Sigmoid colon (tissue), 7 donors: ENCODE measurements around the gene MKKS. TPM values are rescaled to one million over a fixed set of nuclear protein-coding genes. Genes with fewer than 3 reads are reported as not detected.

ENCODE experiments used
- DNase-seq: peaks from one replicate; pipeline ENCODE4 v3.0.0-alpha.2; 2019
- H3K27ac ChIP-seq, 4 donors: fragments of 200-600 bp; sonication (generic); one replicate each; pipeline ENCODE4 v1.5.1; 2016 to 2019; ENCODE audit warnings: mild to moderate bottlenecking in 1 of 4
- H3K27me3 ChIP-seq, 3 donors: fragments of 200-600 bp; sonication (generic); one replicate each; pipeline ENCODE4 v1.5.1; 2019; ENCODE audit warnings: mild to moderate bottlenecking in 1 of 3
- H3K36me3 ChIP-seq, 4 donors: fragments of 200-600 bp; sonication (generic); one replicate each; pipeline ENCODE4 v1.5.1; 2016 to 2019
- H3K4me1 ChIP-seq, 4 donors: fragments of 200-600 bp; sonication (generic); one replicate each; pipeline ENCODE4 v1.5.1; 2017 to 2019
- H3K4me3 ChIP-seq, 4 donors: fragments of 200-600 bp; sonication (generic); one replicate each; pipeline ENCODE4 v1.5.1; 2017 to 2019; ENCODE audit warnings: mild to moderate bottlenecking in 2 of 4, moderate library complexity in 1 of 4
- H3K9me3 ChIP-seq, 4 donors: fragments of 200-600 bp in 3 of 4; sonication (generic) in 3 of 4; one replicate each; pipeline versions ENCODE4 v1.5.1 to v1.6.1; 2013 to 2019
- CTCF ChIP-seq, 4 experiments: fragments of 450-650 bp in 3 of 4; fragments of 200-600 bp in 1 of 4; IDR thresholded peaks; one replicate each; pipeline ENCODE4 v1.5.1; 2016 to 2019; ENCODE audit warnings: antibody characterized with exemption in 4 of 4, mild to moderate bottlenecking in 3 of 4, moderate library complexity in 2 of 4
- EP300 ChIP-seq, 4 donors: sonication (generic); formaldehyde crosslinking; IDR thresholded peaks; one replicate each; pipeline ENCODE4 v1.6.1; 2017; ENCODE audit warnings: antibody characterized with exemption in 4 of 4
- POLR2A ChIP-seq, 2 donors: fragments of 450-650 bp; IDR thresholded peaks; one replicate each; pipeline ENCODE4 v1.6.1; 2016; ENCODE audit warnings: antibody characterized with exemption in 2 of 2, mild to moderate bottlenecking in 2 of 2, moderate library complexity in 2 of 2
- POLR2AphosphoS5 ChIP-seq, 4 donors: sonication (generic); formaldehyde crosslinking; IDR thresholded peaks; one replicate each; pipeline ENCODE4 v1.6.1; 2017; ENCODE audit warnings: antibody characterized with exemption in 4 of 4
- WGBS, 2 donors: extraction: QIAGEN DNeasy Blood & Tissue Kit; methylation state at CpG; one replicate each; pipeline ENCODE4 v1.1.7; 2013; 5-methylcytosine and 5-hydroxymethylcytosine counted together
- intact Hi-C: fragments of 100-400 bp; cut with DNase I; formaldehyde crosslinking; loops from one replicate; pipeline ENCODE4 v1.15.1; 2023
- polyA plus RNA-seq, 3 donors: library from polyadenylated mRNA; stranded (reverse); fragments of 200-250 nt; gene quantifications; one replicate each; pipeline ENCODE4 v1.2.3, GENCODE V29; 2013
- total RNA-seq, 4 donors: library from RNA; depleted of rRNA; stranded (reverse); fragments of >200 nt; gene quantifications; one replicate each; pipeline ENCODE4 v1.1.0, GENCODE V29; 2016
- donor health status: healthy with polysubstance abuse.
- donor health status: Bipolar disorder and iron deficiency.
- donor health status: healthy.

MKKS gene
- total RNA-seq (10 to 100 TPM; 19.1 to 26.0 (median 22.2) TPM), polyA plus RNA-seq (10 to 100 TPM; 16.2 to 29.8 (median 19.1) TPM)

DNA sequence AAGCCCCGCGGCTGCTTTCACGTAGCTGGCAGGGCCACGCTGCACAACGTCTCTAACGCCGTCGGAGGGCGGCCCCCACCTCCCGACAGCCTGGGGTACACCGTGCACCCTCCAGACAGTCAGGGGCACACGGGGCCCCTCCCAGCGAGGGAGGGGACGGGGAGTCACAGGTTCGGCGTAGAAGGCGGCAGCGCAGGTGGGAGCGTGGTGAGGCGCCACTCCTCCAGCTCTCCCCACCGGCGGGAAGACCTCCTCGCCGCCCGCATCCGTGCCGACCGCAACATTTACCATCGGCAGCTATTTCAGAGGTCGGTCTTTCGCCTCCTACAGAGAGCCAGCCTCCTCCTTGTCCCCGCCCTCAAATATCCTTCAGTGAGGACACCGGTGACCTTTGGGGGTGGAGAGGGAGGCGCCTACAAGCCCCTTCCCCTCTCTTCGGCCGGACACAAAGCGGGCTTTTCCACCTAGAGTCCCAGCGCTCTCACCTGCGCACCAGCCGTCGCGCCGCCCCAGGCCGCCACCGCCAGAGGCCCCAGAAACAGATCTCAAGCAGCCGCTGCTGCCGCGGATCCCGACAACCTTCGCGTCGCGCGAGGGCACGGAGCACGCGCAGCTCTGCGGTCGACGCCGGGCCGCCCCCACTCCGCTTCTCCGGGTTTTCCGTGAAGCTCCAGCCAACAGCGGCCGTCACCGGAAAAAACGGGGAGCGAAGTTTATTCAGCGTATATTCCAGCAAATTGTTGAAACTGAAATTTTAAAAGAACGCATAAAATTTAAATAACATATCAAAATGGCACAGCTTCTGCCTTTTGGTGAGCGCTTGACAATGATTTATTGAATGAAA is at the start of gene MKKS:
MKKS (minus strand) TSS at position 600 of the 844 bp plus-strand sequence. CDS start 20,708 bp downstream, outside the sequence.
- Histone ChIP-seq H3K4me1 (peaks cover 7 to 47% (median 20%) of the 10 kb centered on the region in 4 donors), H3K9me3 (no peaks in the 10 kb centered on the region), H3K36me3 (no peaks in the 10 kb centered on the region), H3K27me3 (no peaks in the 10 kb centered on the region), H3K27ac (peak within 1 kb of the TSS; percentile 91 to 96 (median 94)), H3K4me3 (peak within 1 kb of the TSS; percentile 79 to 96 (median 91))
- TF ChIP-seq POLR2AphosphoS5 (IDR thresholded peaks at IDR 0.05) (peak; percentile 51 to 86 (median 76)), EP300 (IDR thresholded peaks at IDR 0.05) (no peak), POLR2A (IDR thresholded peaks at IDR 0.05) (peak; percentile 20 to 60), CTCF (IDR thresholded peaks at IDR 0.05) (no peak)
- intact Hi-C loops: loop anchor here (2.0 to 5.0 kb wide), 3 partner anchors 73 to 1018 kb away; partner anchors contain the start of gene JAG1
- 0% methylated on average over 73 of the region's 73 CpGs for WGBS, 2 donors
- DNase-seq: peak; percentile 95

GRCh38 chr20:10483691-10484090 is 49.7 kb upstream of the MKKS start:
- TF ChIP-seq POLR2A (IDR thresholded peaks at IDR 0.05): no peak
- no peak for TF ChIP-seq EP300 (IDR thresholded peaks at IDR 0.05)
- TF ChIP-seq CTCF (IDR thresholded peaks at IDR 0.05): no peak
- TF ChIP-seq POLR2AphosphoS5 (IDR thresholded peaks at IDR 0.05): no peak
- no peak for DNase-seq
- H3K27ac ChIP-seq: no peak overlapping the region
- no peaks in the 10 kb centered on the region for H3K9me3 ChIP-seq
- intact Hi-C loops: no loop called here
- no peaks in the 10 kb centered on the region for H3K4me1 ChIP-seq
- no peaks in the 10 kb centered on the region for H3K36me3 ChIP-seq
- H3K27me3 ChIP-seq: no peaks in the 10 kb centered on the region
- H3K4me3 ChIP-seq: no peak overlapping the region
- WGBS, 2 donors: 70 to 90% methylated on average over 2 of the region's 2 CpGs

DNA sequence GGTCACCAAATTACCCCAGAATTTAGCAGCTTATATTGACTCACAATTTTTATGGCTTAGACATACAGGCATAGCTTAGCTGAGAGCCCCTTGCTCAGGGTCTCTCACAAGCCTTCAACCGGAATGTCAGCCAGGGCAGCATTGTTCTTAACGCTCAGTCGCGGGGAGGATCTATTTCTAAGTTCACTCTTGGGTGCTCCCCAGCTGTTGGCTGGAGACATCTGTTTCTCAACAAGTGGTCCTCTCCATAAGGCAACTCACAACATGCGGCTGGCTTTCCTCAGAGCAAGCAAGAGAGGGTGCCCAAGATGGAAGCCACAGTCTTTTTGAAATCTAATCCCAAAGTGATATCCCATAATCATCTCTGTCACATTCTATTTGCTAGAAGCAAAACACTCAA is 47.7 kb upstream of the MKKS start:
- no peak overlapping the region for H3K27ac ChIP-seq
- no peaks in the 10 kb centered on the region for H3K9me3 ChIP-seq
- TF ChIP-seq POLR2A (IDR thresholded peaks at IDR 0.05): no peak
- TF ChIP-seq CTCF (IDR thresholded peaks at IDR 0.05): no peak
- TF ChIP-seq EP300 (IDR thresholded peaks at IDR 0.05): no peak
- no peak for TF ChIP-seq POLR2AphosphoS5 (IDR thresholded peaks at IDR 0.05)
- H3K36me3 ChIP-seq: no peaks in the 10 kb centered on the region
- no peaks in the 10 kb centered on the region for H3K4me1 ChIP-seq
- no peak for DNase-seq
- intact Hi-C loops: no loop called here
- 81 to 83% methylated on average over 5 of the region's 5 CpGs for WGBS, 2 donors
- no peak overlapping the region for H3K4me3 ChIP-seq
- H3K27me3 ChIP-seq: no peaks in the 10 kb centered on the region

GRCh38 chr20:10478930-10479329 is 44.9 kb upstream of the MKKS start:
- intact Hi-C loops: no loop called here
- H3K27me3 ChIP-seq: no peaks in the 10 kb centered on the region
- 90 to 96% methylated on average over 4 of the region's 4 CpGs for WGBS, 2 donors
- TF ChIP-seq CTCF (IDR thresholded peaks at IDR 0.05): no peak
- no peak for TF ChIP-seq POLR2A (IDR thresholded peaks at IDR 0.05)
- TF ChIP-seq POLR2AphosphoS5 (IDR thresholded peaks at IDR 0.05): no peak
- TF ChIP-seq EP300 (IDR thresholded peaks at IDR 0.05): no peak
- no peak for DNase-seq
- H3K9me3 ChIP-seq: no peaks in the 10 kb centered on the region
- H3K36me3 ChIP-seq: no peaks in the 10 kb centered on the region
- H3K4me3 ChIP-seq: no peak overlapping the region
- H3K4me1 ChIP-seq: peaks cover 0 to 9% (median 3%) of the 10 kb centered on the region in 4 donors
- H3K27ac ChIP-seq: no peak overlapping the region
